B cell (primary cell): ENCODE results near the gene COL17A1.

Experiments used
- EZH2 ChIP-seq: IDR thresholded peaks from 2 replicates; pipeline ENCODE4 v1.6.1; 2012; ENCODE audit warnings: borderline replicate concordance, low read depth, mild to moderate bottlenecking, moderate library complexity, low read length; ENCODE audit not compliant: insufficient read depth, poor library complexity, severe bottlenecking
- TF ChIP-seq, protein P1 (sequence below): fragments of 200-600 bp; IDR thresholded peaks from one replicate; pipeline ENCODE4 v1.8.0; 2022; ENCODE audit warnings: antibody characterized with exemption, mild to moderate bottlenecking

DNA sequence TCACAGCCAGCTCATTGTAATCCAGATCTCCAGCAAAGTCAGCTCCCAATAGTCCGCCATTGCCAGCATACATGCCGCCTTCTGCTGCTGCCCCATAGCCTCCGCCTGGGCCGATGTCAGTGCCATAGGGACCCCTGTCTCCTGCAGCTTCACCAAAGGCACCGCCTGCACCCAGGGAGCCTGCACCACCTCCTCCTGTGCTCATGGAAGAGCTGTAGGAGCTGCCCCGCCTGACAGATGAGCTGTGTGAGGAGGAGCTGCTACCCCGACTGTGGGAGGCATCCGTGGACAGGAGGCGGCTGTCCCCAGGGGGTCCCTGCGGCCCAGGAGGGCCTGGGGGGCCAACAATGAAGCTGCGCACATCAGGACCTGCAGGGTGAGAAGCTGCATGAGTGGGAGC, 51.7 kb downstream of the COL17A1 start:
- TF ChIP-seq, protein P1, sequence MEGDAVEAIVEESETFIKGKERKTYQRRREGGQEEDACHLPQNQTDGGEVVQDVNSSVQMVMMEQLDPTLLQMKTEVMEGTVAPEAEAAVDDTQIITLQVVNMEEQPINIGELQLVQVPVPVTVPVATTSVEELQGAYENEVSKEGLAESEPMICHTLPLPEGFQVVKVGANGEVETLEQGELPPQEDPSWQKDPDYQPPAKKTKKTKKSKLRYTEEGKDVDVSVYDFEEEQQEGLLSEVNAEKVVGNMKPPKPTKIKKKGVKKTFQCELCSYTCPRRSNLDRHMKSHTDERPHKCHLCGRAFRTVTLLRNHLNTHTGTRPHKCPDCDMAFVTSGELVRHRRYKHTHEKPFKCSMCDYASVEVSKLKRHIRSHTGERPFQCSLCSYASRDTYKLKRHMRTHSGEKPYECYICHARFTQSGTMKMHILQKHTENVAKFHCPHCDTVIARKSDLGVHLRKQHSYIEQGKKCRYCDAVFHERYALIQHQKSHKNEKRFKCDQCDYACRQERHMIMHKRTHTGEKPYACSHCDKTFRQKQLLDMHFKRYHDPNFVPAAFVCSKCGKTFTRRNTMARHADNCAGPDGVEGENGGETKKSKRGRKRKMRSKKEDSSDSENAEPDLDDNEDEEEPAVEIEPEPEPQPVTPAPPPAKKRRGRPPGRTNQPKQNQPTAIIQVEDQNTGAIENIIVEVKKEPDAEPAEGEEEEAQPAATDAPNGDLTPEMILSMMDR, result no peak
- TF ChIP-seq EZH2, result no peak
